Right atrium auricular region (tissue), 2 donors: ENCODE data around the gene LRRC53. TPM values are rescaled to one million over a fixed set of nuclear protein-coding genes. Genes with fewer than 3 reads are reported as not detected.

Experiments used
- DNase-seq: peaks from one replicate; pipeline ENCODE4 v3.0.0-alpha.2; 2019; ENCODE audit warnings: low spot score
- H3K27ac ChIP-seq, 2 donors: fragments of 200-600 bp; sonication (generic); 1 replicate in 1 of 2; 2 replicates in 1 of 2; pipeline ENCODE4 v1.5.1; 2016 to 2019
- H3K27me3 ChIP-seq, 2 donors: fragments of 200-600 bp; sonication (generic); one replicate each; pipeline versions ENCODE4 v1.5.1 to v1.6.0; 2017 to 2019
- H3K36me3 ChIP-seq: fragments of 200-600 bp; sonication (generic); one replicate; pipeline ENCODE4 v1.5.1; 2016
- H3K4me1 ChIP-seq, 2 donors: fragments of 200-600 bp; sonication (generic); one replicate each; pipeline versions ENCODE4 v1.5.1 to v1.6.0; 2017 to 2019
- H3K4me3 ChIP-seq, 2 donors: fragments of 200-600 bp; sonication (generic); 1 replicate in 1 of 2; 2 replicates in 1 of 2; pipeline ENCODE4 v1.5.1; 2017 to 2019; ENCODE audit warnings: mild to moderate bottlenecking in 1 of 2, moderate library complexity in 1 of 2
- H3K9me3 ChIP-seq, 2 donors: fragments of 200-600 bp; sonication (generic); one replicate each; pipeline ENCODE4 v1.5.1; 2019
- CTCF ChIP-seq, 2 donors: fragments of 200-600 bp; sonication (generic); IDR thresholded peaks; one replicate each; pipeline ENCODE4 v1.5.1; 2019; ENCODE audit warnings: antibody characterized with exemption in 2 of 2
- total RNA-seq, 2 donors: library from RNA; depleted of rRNA; stranded (reverse); fragments of >200 nt; gene quantifications; one replicate each; pipeline ENCODE4 v1.1.0, GENCODE V29; 2016

The LRRC53 gene
- not detected for total RNA-seq

GRCh38 chr1:74512170-74512915 is at the start of gene LRRC53:
Gene LRRC53 (minus strand): TSS chr1:74512611. CDS start chr1:74483349, 29,262 bp downstream.
- Histone ChIP-seq H3K4me3 (no peak within 1 kb of the TSS), H3K9me3 (no peaks in the 10 kb centered on the region), H3K4me1 (no peaks in the 10 kb centered on the region), H3K27ac (no peak within 1 kb of the TSS), H3K27me3 (no peaks in the 10 kb centered on the region), H3K36me3 (no peaks in the 10 kb centered on the region)
- no peak for TF ChIP-seq CTCF (IDR thresholded peaks at IDR 0.05)
- DNase-seq = no peak

- no peaks in the 10 kb centered on the region for H3K9me3 ChIP-seq
- H3K36me3 ChIP-seq = no peaks in the 10 kb centered on the region
- no peaks in the 10 kb centered on the region for H3K27me3 ChIP-seq
- no peak for DNase-seq
- no peak overlapping the region for H3K27ac ChIP-seq
- no peak overlapping the region for H3K4me3 ChIP-seq
- no peaks in the 10 kb centered on the region for H3K4me1 ChIP-seq
- TF ChIP-seq CTCF (IDR thresholded peaks at IDR 0.05) = no peak
Measured at GRCh38 chr1:74549932-74550331, 37.5 kb upstream of the LRRC53 start.

- H3K27me3 ChIP-seq = no peaks in the 10 kb centered on the region
- no peak for DNase-seq
- no peaks in the 10 kb centered on the region for H3K4me1 ChIP-seq
- H3K4me3 ChIP-seq = no peak overlapping the region
- no peak for TF ChIP-seq CTCF (IDR thresholded peaks at IDR 0.05)
- no peak overlapping the region for H3K27ac ChIP-seq
- no peaks in the 10 kb centered on the region for H3K36me3 ChIP-seq
- no peaks in the 10 kb centered on the region for H3K9me3 ChIP-seq
Measured at GRCh38 chr1:74548961-74549750, 36.7 kb upstream of the LRRC53 start.

- no peak overlapping the region for H3K4me3 ChIP-seq
- H3K36me3 ChIP-seq = no peaks in the 10 kb centered on the region
- no peak for DNase-seq
- H3K27ac ChIP-seq = no peak overlapping the region
- TF ChIP-seq CTCF (IDR thresholded peaks at IDR 0.05) = no peak
- no peaks in the 10 kb centered on the region for H3K9me3 ChIP-seq
- no peaks in the 10 kb centered on the region for H3K4me1 ChIP-seq
- no peaks in the 10 kb centered on the region for H3K27me3 ChIP-seq
Measured at GRCh38 chr1:74545821-74546220, 33.4 kb upstream of the LRRC53 start.

GRCh38 chr1:74534241-74534640 is 21.8 kb upstream of the LRRC53 start:
- no peak overlapping the region for H3K27ac ChIP-seq

More at GRCh38 chr1:74534241-74534640, 21.8 kb upstream of the LRRC53 start:
- no peak for TF ChIP-seq CTCF (IDR thresholded peaks at IDR 0.05)
- no peak for DNase-seq
- no peaks in the 10 kb centered on the region for H3K27me3 ChIP-seq
- no peaks in the 10 kb centered on the region for H3K4me1 ChIP-seq
- no peaks in the 10 kb centered on the region for H3K9me3 ChIP-seq
- no peak overlapping the region for H3K4me3 ChIP-seq
- no peaks in the 10 kb centered on the region for H3K36me3 ChIP-seq
